Activated B cell treated with CpG ODN at 0.5 μM for 24 hours (primary cell): Measurements from ENCODE around the gene PLPP2. TPM values are rescaled to one million over a fixed set of nuclear protein-coding genes. Genes with fewer than 3 reads are reported as not detected.

Source experiments
- ATAC-seq: fragments of 200-7000 bp; cut with Tn5 transposase; one replicate; pipeline ENCODE4 v1.10.0; 2021; ENCODE audit warnings: low read depth, mild to moderate bottlenecking, moderate library complexity
- CTCF ChIA-PET: fragments of 350-600 bp; sonication (Branson Sonifier 250); formaldehyde crosslinking; loops from one replicate; lab custom pipeline; 2021; ENCODE audit warnings: antibody characterized with exemption; lab: Charles Lee
- POLR2A ChIA-PET: fragments of 350-600 bp; sonication (Branson Sonifier 250); formaldehyde crosslinking; loops from one replicate; lab custom pipeline; 2021; ENCODE audit warnings: antibody characterized with exemption; lab: Charles Lee
- DNase-seq: peaks from one replicate; pipeline ENCODE4 v3.0.0; 2022
- H3K27ac Mint-ChIP-seq: one replicate; pipeline ENCODE4 v1.8.0; 2020; ENCODE audit warnings: mixed read lengths
- H3K27me3 Mint-ChIP-seq: one replicate; pipeline ENCODE4 v1.8.0; 2021; ENCODE audit warnings: mixed read lengths
- H3K36me3 Mint-ChIP-seq: one replicate; pipeline ENCODE4 v1.8.0; 2021; ENCODE audit warnings: low read depth, mixed read lengths
- H3K4me1 Mint-ChIP-seq: one replicate; pipeline ENCODE4 v1.8.0; 2021; ENCODE audit warnings: mixed read lengths
- H3K4me3 Mint-ChIP-seq: one replicate; pipeline ENCODE4 v1.8.0; 2020; ENCODE audit warnings: mild to moderate bottlenecking, mixed read lengths
- H3K9me3 Mint-ChIP-seq: one replicate; pipeline ENCODE4 v1.8.0; 2020; ENCODE audit warnings: mixed read lengths
- intact Hi-C: fragments of 100-400 bp; cut with micrococcal nuclease; formaldehyde crosslinking; loops from one replicate; pipeline ENCODE4 v1.15.1; 2024
- total RNA-seq: library from RNA; stranded (reverse); gene quantifications from 2 replicates; pipeline ENCODE4 v1.2.3, GENCODE V29; 2022
- TF ChIP-seq, protein P1 (sequence below): fragments of 200-600 bp; IDR thresholded peaks from one replicate; pipeline ENCODE4 v1.8.0; 2022; ENCODE audit warnings: antibody characterized with exemption, mild to moderate bottlenecking

PLPP2 gene
- total RNA-seq, 1 donor from 2014 or later: 0.29 TPM

DNA sequence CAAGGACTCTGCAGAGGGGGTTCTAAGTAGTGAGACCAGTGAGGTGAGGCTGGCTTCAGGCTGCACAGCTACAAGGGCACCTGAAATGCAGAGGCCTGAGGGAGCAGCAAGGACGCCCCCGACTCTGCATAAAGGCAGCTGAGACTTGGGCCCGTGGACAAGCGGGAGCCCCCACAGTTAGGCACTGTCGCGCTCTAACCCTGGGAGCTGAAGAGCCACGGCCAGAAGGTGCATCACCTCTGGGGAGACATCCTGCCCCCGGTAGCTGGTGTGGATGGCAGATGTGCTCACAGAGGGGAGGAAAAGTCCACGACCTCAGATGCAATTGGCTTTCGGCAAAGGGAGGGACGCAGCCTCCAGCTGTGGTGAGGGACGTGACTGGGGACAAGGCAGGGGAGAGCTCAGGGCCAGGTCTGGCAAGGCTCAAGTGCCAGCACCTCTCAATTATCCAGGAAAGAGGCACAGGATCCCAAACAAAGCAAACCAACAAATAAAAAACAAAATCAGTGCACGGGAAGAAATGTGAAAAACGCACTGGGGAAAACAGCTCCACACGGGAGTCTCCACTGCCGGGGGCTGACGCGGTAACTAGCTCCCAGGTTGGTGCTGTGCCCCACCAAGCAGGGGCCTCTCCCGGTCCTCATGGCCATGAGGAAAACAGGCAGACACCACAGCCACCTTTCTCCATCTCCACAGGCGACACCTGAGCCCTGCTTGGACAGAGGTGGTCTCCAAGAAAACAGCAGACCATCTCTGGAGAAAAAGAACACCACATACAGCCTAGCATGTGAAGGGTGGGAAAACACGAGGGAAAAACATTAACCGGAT lies 23.0 kb upstream of the PLPP2 start:
- no peak overlapping the region for H3K27ac Mint-ChIP-seq
- H3K27me3 Mint-ChIP-seq: no peaks in the 10 kb centered on the region
- H3K4me3 Mint-ChIP-seq: no peak overlapping the region
- H3K9me3 Mint-ChIP-seq: peaks cover 3% of the 10 kb centered on the region
- ChIA-PET CTCF (no interaction called here), POLR2A (no interaction called here)
- ATAC-seq (no peak), DNase-seq (no peak)
- TF ChIP-seq, protein P1, sequence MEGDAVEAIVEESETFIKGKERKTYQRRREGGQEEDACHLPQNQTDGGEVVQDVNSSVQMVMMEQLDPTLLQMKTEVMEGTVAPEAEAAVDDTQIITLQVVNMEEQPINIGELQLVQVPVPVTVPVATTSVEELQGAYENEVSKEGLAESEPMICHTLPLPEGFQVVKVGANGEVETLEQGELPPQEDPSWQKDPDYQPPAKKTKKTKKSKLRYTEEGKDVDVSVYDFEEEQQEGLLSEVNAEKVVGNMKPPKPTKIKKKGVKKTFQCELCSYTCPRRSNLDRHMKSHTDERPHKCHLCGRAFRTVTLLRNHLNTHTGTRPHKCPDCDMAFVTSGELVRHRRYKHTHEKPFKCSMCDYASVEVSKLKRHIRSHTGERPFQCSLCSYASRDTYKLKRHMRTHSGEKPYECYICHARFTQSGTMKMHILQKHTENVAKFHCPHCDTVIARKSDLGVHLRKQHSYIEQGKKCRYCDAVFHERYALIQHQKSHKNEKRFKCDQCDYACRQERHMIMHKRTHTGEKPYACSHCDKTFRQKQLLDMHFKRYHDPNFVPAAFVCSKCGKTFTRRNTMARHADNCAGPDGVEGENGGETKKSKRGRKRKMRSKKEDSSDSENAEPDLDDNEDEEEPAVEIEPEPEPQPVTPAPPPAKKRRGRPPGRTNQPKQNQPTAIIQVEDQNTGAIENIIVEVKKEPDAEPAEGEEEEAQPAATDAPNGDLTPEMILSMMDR: no peak
- peaks cover 61% of the 10 kb centered on the region for H3K36me3 Mint-ChIP-seq
- no peaks in the 10 kb centered on the region for H3K4me1 Mint-ChIP-seq
- intact Hi-C loops: no loop called here

DNA sequence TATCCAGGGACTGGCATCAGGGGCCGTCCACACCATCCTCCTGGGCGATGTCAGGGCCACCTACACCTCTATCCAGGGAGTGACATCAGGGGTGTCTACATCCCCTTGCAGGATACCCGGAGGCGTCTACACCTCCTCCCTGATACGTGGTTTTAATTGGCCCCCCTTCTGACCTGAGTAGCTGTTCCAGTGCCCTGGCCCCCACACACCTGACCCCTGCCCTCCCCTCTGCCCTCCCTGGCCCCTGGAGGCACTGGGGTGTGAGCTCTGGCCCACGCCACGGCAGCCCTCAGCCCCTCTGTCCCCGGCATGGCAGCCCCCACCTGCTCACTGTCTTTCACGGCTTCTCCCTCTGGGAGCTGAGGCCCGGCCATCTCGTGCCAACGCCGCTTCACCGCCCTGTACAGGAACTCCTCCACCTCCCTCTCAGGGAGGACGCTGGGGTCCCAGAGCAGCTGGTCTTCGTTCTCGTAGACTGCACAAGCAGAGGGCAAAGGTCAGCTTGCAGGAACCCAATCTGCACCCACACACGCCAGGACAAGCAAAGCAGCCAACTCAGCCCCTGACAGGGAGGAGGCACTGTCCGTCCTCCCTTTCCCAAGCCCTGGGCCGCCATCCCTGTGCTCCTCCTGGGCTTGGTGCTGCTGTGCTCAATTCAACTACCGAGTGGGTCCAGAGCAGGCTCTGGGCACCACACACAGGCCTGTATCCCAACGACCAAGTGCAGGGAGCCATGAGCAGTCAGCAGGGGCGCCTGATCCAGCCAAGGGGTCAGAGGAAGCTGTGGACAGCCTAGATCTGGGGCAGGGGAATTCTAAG lies 22.2 kb upstream of the PLPP2 start:
- Mint-ChIP-seq H3K4me3 (no peak overlapping the region), H3K27ac (no peak overlapping the region), H3K9me3 (peaks cover 3% of the 10 kb centered on the region), H3K4me1 (no peaks in the 10 kb centered on the region), H3K36me3 (peaks cover 61% of the 10 kb centered on the region), H3K27me3 (no peaks in the 10 kb centered on the region)
- ChIA-PET CTCF (no interaction called here), POLR2A (no interaction called here)
- DNase-seq (no peak), ATAC-seq (no peak)
- intact Hi-C loops: no loop called here
- TF ChIP-seq, protein P1: no peak

DNA sequence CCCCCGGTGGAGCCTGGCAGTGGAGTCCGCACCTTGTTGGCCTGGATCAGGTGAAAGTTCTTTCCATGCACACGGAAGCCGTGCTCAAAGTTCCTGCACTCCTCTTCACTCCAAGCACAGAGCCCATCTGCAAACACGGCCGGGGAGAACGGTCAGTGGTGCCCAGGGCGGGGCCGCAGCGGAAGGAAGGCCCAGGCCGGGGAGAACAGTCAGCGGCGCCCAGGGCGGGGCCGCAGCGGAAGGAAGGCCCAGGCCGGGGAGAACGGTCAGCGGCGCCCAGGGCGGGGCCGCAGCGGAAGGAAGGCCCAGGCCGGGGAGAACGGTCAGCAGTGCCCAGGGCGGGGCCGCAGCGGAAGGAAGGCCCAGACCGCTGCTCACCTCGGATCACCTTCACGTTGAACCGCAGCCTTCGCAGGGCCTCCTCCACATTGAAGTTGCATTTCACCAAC lies 20.6 kb upstream of the PLPP2 start:
- H3K27me3 Mint-ChIP-seq: no peaks in the 10 kb centered on the region
- CTCF ChIA-PET: no interaction called here
- ATAC-seq: no peak
- no peak overlapping the region for H3K27ac Mint-ChIP-seq
- H3K4me1 Mint-ChIP-seq: no peaks in the 10 kb centered on the region
- intact Hi-C loops: no loop called here
- POLR2A ChIA-PET: no interaction called here
- TF ChIP-seq, protein P1: no peak
- no peak overlapping the region for H3K4me3 Mint-ChIP-seq
- no peak for DNase-seq
- peaks cover 63% of the 10 kb centered on the region for H3K36me3 Mint-ChIP-seq
- H3K9me3 Mint-ChIP-seq: no peaks in the 10 kb centered on the region

DNA sequence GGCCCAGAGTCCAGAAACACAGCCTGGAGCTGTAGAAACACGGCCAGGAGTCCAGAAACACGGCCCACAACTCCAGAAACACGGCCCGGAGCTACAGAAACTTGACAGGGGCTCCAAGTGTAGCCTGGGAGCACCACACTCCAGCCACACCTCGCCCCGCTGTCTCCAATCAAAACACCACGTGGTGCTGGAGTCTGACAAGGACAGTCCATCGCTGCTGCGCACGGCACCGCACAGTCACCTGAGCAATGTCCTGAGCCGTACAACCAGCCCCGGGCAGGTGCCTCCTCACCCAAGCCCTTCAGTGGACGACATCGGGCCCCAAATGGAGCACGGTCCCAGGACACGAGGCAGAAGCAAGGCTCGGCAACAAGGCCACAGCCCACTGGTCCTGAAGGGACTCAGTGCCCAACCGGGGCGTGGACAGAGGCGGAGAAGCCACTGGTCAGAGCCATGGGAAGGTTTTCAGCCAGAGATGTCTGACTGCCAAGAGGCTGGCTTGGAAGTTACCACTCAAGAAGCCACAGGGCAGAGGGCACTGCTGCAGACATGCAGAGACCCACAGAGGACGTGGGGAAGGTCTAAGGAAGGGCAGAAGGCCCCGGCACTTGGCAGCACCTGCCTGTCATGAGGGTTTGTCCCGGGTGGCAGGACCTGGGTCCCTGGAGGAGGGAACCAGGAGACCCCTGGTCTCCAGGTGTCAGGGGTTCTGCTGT lies 19.7 kb upstream of the PLPP2 start:
- H3K9me3 Mint-ChIP-seq: no peaks in the 10 kb centered on the region
- intact Hi-C loops: no loop called here
- H3K4me1 Mint-ChIP-seq: no peaks in the 10 kb centered on the region
- TF ChIP-seq, protein P1: no peak
- H3K4me3 Mint-ChIP-seq: no peak overlapping the region
- DNase-seq (no peak), ATAC-seq (no peak)
- no peak overlapping the region for H3K27ac Mint-ChIP-seq
- POLR2A ChIA-PET: no interaction called here
- H3K36me3 Mint-ChIP-seq: peaks cover 62% of the 10 kb centered on the region
- CTCF ChIA-PET: no interaction called here
- H3K27me3 Mint-ChIP-seq: no peaks in the 10 kb centered on the region
